ENCODE data around the gene ADAMTS16.

ADAMTS16 gene

DNA sequence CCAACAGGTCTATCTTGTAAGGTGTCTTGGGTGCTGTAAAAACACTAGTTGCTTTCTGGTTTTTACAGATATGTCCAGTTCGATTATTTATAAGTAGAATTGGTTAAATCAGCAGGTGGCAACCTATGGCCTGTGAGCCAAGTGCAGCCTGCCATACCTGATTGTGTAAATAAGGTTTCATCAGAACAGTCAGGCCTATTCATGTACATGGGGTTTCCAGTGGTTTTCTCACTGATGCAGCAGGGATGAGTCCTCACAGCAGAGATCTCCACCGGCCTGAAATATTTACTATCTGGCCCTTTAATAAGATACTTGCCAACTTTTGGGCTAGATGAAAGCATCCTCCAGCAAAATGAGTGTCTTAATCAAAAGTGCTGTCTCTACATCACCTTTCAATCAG lies 149.4 kb downstream of the ADAMTS16 start:
- TF ChIP-seq CTCF (IDR thresholded peaks at IDR 0.05; ENCODE audit: borderline replicate concordance, insufficient read depth, low read depth, low read length) = no peak
- no peak overlapping the region for H3K4me3 ChIP-seq (ENCODE audit: low read depth, low read length)

GRCh38 chr5:5290674-5291334 lies 150.7 kb downstream of the ADAMTS16 start:
- H3K4me3 ChIP-seq (ENCODE audit: low read depth, low read length) = no peak overlapping the region
- no peak for TF ChIP-seq CTCF (IDR thresholded peaks at IDR 0.05; ENCODE audit: borderline replicate concordance, insufficient read depth, low read depth, low read length)

GRCh38 chr5:5291357-5291756 lies 151.2 kb downstream of the ADAMTS16 start:
- no peak overlapping the region for H3K4me3 ChIP-seq (ENCODE audit: low read depth, low read length)
- no peak for TF ChIP-seq CTCF (IDR thresholded peaks at IDR 0.05; ENCODE audit: borderline replicate concordance, insufficient read depth, low read depth, low read length)

DNA sequence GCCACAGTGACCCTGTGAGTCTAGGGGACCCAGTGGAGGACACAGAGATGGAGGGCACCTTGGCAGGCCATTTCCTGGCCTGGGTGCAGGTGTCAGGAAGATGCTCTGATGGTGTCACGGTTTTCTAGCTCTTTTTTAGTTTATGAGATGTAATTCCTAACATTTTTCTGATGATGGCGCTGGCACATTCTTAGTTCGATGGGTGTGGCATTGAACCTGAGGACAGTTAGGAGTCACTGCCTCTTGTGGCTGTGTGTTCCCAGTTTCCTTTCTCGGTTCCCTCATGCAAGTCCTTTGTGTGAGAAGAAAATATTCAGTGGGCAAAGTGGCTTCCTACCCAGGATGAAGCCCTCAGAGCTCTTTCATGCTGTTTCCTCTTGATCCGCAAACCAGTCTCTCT lies 152.9 kb downstream of the ADAMTS16 start:
- H3K4me3 ChIP-seq (ENCODE audit: low read depth, low read length) = no peak overlapping the region
- TF ChIP-seq CTCF (IDR thresholded peaks at IDR 0.05; ENCODE audit: borderline replicate concordance, insufficient read depth, low read depth, low read length) = no peak

GRCh38 chr5:5294429-5294828 lies 154.3 kb downstream of the ADAMTS16 start:
- no peak for TF ChIP-seq CTCF (IDR thresholded peaks at IDR 0.05; ENCODE audit: borderline replicate concordance, insufficient read depth, low read depth, low read length)

GRCh38 chr5:5295351-5295750 lies 155.2 kb downstream of the ADAMTS16 start:
- no peak overlapping the region for H3K4me3 ChIP-seq (ENCODE audit: low read depth, low read length)
- no peak for TF ChIP-seq CTCF (IDR thresholded peaks at IDR 0.05; ENCODE audit: borderline replicate concordance, insufficient read depth, low read depth, low read length)

More at GRCh38 chr5:5294429-5294828, 154.3 kb downstream of the ADAMTS16 start:
- no peak overlapping the region for H3K4me3 ChIP-seq (ENCODE audit: low read depth, low read length)

GRCh38 chr5:5296051-5296450 lies 155.9 kb downstream of the ADAMTS16 start:
- TF ChIP-seq CTCF (IDR thresholded peaks at IDR 0.05; ENCODE audit: borderline replicate concordance, insufficient read depth, low read depth, low read length) = no peak

More at GRCh38 chr5:5296051-5296450, 155.9 kb downstream of the ADAMTS16 start:
- no peak overlapping the region for H3K4me3 ChIP-seq (ENCODE audit: low read depth, low read length)

Measured in GM12875 (cell line).